AG04450 (cell line): ENCODE results near the gene LIPC. TPM values are rescaled to one million over a fixed set of nuclear protein-coding genes. Genes with fewer than 3 reads are reported as not detected.

Source experiments
- CTCF ChIA-PET: fragments of 300-600, 350-600 bp; formaldehyde crosslinking; extraction: SDS; loops from one replicate; lab custom pipeline; 2022; ENCODE audit warnings: antibody characterized with exemption, inconsistent platforms; lab: Charles Lee
- POLR2A ChIA-PET: fragments of 350-600 bp; formaldehyde crosslinking; extraction: SDS; loops from one replicate; lab custom pipeline; 2021; ENCODE audit warnings: antibody characterized with exemption, inconsistent platforms; lab: Yijun Ruan, JAX
- DNase-seq: peaks from one replicate; pipeline ENCODE4 v3.0.0-alpha.2; 2011; ENCODE audit warnings: low read depth, low spot score
- H3K27ac ChIP-seq: one replicate; pipeline ENCODE4 v1.5.1; 2012; ENCODE audit warnings: low read depth, low read length, control low read depth
- H3K27me3 ChIP-seq: one replicate; pipeline ENCODE4 v1.6.0; 2012; ENCODE audit warnings: low read length; ENCODE audit not compliant: control insufficient read depth, insufficient read depth
- H3K4me3 ChIP-seq: 2 replicates; pipeline ENCODE4 v1.5.1; 2011; ENCODE audit warnings: mild to moderate bottlenecking, low read depth, low read length, control low read depth
- H3K9me3 ChIP-seq: 2 replicates; pipeline ENCODE4 v1.5.1; 2012; ENCODE audit warnings: low read length; ENCODE audit not compliant: control insufficient read depth, insufficient read depth
- polyA plus RNA-seq: library from polyadenylated mRNA; depleted of rRNA; stranded (reverse); fragments of >200 nt; gene quantifications from 2 replicates; pipeline ENCODE4 v1.2.3, GENCODE V29; 2011
- TF ChIP-seq, protein P1 (sequence below): IDR thresholded peaks from 2 replicates; pipeline ENCODE4 v1.5.1; 2011; ENCODE audit warnings: low read depth, low read length, control low read depth, inconsistent platforms

LIPC gene
- polyA plus RNA-seq, 1 experiment, result 0.82 TPM

DNA sequence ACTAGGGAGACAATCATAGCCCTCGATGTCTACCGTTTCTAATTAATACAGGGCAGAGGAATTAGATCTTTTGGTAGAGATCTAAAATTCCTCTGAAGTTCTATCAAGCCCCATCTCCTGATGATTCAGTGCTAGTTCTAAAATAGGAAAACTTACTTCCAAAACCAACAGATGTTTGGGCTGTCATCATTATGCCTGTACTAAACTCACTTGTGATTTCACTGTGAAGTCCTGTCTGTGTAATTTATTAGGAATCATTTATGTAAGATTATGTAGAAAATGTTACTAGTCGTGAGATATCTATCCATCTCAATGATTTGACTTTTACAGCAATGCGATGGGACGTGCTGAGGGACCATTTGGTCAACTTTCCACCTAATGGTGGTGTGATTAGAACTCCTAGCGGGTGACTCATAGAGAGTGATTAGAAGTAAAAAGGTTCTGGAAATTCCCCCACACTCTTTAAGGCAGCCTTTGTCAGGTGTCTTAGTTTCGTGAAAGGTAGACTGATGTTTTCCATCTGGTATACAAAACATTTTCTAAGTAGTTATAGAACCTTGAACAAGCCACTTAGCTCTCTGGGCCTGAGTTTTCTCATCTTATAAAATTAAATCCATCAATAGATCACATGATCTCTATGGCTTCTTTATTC is 34.2 kb downstream of the LIPC start:
- H3K9me3 ChIP-seq, result peaks cover 3% of the 10 kb centered on the region; the same call in 1 of the 2 replicates
- DNase-seq, result no peak

DNA sequence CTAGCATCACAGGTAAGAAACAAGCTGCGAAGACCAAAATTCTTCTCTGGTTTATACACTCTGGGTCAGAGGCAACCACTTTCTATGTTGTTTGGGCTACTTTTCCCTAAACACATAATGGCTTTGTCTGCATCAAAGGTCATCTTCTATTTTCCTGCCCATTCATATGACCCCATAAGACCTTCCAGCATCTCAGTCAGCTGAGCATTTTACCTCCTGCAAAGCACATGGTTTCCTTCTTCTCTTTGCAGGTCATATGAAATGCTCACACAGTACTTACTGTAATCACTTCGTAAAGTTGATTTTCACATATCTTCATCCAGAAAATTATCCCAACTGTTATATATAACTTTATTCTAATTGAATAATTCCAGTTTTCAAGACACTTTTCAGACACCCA is 34.8 kb downstream of the LIPC start:
- H3K27me3 ChIP-seq, result no peaks in the 10 kb centered on the region
- peaks cover 3% of the 10 kb centered on the region; the same call in 1 of the 2 replicates for H3K9me3 ChIP-seq
- ChIA-PET POLR2A (no interaction called here), CTCF (no interaction called here)
- TF ChIP-seq, protein P1, sequence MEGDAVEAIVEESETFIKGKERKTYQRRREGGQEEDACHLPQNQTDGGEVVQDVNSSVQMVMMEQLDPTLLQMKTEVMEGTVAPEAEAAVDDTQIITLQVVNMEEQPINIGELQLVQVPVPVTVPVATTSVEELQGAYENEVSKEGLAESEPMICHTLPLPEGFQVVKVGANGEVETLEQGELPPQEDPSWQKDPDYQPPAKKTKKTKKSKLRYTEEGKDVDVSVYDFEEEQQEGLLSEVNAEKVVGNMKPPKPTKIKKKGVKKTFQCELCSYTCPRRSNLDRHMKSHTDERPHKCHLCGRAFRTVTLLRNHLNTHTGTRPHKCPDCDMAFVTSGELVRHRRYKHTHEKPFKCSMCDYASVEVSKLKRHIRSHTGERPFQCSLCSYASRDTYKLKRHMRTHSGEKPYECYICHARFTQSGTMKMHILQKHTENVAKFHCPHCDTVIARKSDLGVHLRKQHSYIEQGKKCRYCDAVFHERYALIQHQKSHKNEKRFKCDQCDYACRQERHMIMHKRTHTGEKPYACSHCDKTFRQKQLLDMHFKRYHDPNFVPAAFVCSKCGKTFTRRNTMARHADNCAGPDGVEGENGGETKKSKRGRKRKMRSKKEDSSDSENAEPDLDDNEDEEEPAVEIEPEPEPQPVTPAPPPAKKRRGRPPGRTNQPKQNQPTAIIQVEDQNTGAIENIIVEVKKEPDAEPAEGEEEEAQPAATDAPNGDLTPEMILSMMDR, result no peak
- H3K27ac ChIP-seq, result no peak overlapping the region
- no peak overlapping the region for H3K4me3 ChIP-seq
- no peak for DNase-seq

More for the DNA sequence above, 34.2 kb downstream of the LIPC start:
- POLR2A ChIA-PET, result no interaction called here
- Histone ChIP-seq H3K27ac (no peak overlapping the region), H3K4me3 (no peak overlapping the region), H3K27me3 (no peaks in the 10 kb centered on the region)
- CTCF ChIA-PET, result no interaction called here
- TF ChIP-seq, protein P1, result no peak

DNA sequence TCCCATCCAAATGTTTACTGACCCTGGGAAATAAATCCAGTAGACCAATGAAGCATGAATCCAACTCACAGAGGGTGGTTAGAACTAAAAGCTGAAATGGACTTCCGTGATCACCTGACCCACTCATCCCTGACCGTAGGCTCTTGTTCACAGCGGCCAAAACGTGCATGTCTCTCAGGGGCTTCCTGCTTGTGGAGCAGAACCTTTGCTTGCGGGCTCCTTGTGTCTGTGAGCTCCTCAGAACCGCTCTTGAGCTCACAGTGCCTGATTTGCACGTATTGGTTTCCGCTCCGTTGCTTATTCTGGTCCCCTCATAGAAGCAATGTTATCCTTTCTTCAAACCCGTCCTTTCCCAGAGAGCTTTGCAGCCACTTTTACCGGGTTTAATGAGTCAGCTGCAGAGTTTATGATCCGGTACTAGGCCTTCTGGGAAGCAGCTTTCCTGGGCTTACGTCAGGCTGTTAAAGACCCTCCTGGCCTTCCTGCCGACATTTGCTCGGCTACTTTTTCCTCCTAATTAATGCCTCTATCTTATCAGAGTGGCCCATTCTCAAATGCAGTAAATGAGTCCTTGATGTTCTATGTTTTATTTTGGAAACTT is 35.4 kb downstream of the LIPC start:
- no peak for DNase-seq
- no peak overlapping the region for H3K27ac ChIP-seq
- TF ChIP-seq, protein P1, result no peak
- no peaks in the 10 kb centered on the region for H3K27me3 ChIP-seq
- H3K4me3 ChIP-seq, result no peak overlapping the region
- H3K9me3 ChIP-seq, result peaks cover 3% of the 10 kb centered on the region; the same call in 1 of the 2 replicates
- CTCF ChIA-PET, result interaction anchor here (0.6 kb wide), 1 partner anchor 174 kb away, joined by 3 read pairs; no protein-coding TSS in a partner anchor
- POLR2A ChIA-PET, result no interaction called here

DNA sequence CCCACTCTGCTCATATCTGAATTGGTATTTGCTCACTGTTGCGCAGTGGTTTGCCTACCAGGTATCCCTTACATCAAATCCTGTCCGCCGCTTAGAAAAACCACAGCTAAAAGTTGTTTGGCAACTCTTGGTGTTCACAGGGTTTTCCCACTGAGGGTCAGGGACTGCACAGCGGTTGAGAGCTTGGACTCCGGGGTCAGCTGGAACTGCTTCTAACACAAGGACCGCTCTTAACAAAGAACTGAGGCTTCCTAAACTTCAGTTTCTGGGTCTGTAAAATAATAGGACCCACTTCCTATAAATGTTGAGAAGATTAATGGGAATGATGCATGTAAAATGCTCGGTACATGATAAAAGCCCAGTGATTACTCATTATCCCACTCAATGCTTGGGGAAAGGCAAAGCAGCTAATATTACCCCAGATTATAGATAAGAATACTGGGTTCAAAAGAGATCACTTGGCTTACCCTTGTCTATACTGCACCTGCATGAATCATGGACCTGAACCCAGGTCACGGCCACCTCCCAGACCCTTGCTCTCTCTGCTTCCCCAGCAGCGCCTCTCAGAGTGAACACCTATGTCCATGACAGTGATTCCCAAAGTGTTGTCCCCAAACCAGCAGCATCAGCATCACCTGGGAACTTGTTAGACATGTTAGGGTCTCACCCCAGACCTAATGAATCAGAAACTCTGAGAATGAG is 36.1 kb downstream of the LIPC start:
- ChIA-PET CTCF (interaction anchor here (0.6 kb wide), 3 partner anchors 10 to 605 kb away, joined by 3 read pairs; no protein-coding TSS in a partner anchor), POLR2A (no interaction called here)
- TF ChIP-seq, protein P1, result no peak
- Histone ChIP-seq H3K4me3 (no peak overlapping the region), H3K27me3 (no peaks in the 10 kb centered on the region), H3K27ac (no peak overlapping the region), H3K9me3 (peaks cover 3% of the 10 kb centered on the region; the same call in 1 of the 2 replicates)
- DNase-seq, result no peak
